GM19324 (cell line): Measurements from ENCODE around the gene UBTF.

Source experiments
- ATAC-seq: cut with Tn5 transposase; IDR thresholded peaks from one replicate; pipeline ENCODE4 v1.9.1; 2021; ENCODE audit warnings: mild to moderate bottlenecking, moderate library complexity; ENCODE audit not compliant: unreplicated experiment, low FRiP score

The UBTF gene, protein sequence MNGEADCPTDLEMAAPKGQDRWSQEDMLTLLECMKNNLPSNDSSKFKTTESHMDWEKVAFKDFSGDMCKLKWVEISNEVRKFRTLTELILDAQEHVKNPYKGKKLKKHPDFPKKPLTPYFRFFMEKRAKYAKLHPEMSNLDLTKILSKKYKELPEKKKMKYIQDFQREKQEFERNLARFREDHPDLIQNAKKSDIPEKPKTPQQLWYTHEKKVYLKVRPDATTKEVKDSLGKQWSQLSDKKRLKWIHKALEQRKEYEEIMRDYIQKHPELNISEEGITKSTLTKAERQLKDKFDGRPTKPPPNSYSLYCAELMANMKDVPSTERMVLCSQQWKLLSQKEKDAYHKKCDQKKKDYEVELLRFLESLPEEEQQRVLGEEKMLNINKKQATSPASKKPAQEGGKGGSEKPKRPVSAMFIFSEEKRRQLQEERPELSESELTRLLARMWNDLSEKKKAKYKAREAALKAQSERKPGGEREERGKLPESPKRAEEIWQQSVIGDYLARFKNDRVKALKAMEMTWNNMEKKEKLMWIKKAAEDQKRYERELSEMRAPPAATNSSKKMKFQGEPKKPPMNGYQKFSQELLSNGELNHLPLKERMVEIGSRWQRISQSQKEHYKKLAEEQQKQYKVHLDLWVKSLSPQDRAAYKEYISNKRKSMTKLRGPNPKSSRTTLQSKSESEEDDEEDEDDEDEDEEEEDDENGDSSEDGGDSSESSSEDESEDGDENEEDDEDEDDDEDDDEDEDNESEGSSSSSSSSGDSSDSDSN

DNA sequence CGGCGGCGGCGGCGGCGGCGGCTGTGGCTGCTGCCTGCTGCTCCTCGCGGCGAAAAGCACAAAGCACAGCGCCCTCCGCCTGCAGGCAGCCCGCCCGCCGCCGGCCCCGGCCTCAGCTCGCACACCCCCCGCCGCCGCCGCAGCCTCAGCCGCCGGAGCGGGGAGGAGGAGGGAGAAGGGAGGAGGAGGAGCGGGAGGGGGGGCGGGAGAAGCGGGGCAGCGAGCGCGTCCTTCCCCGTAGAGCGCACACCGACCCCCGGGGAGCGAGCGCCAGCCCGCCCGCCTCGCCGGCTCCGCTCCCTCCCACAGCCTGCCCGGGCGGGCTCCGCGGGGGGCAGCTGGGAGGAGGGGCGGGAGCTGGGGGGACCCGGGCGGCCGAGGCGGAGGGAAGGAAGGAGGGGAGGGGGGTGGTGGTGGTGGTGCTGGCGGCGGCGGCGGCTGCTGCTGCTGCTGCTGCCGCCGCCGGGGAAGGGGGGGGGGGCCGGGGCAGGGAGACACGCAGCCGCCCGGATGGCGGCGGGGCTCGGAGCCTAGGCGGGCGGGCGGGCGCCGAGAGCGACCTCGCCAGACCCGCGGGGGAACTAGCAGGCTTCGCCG is at the start of gene UBTF:
UBTF (minus strand) TSS at position 60 of the 597 bp plus-strand sequence. CDS start 1,446 bp downstream, outside the sequence.
- peak; percentile 13 for ATAC-seq

DNA sequence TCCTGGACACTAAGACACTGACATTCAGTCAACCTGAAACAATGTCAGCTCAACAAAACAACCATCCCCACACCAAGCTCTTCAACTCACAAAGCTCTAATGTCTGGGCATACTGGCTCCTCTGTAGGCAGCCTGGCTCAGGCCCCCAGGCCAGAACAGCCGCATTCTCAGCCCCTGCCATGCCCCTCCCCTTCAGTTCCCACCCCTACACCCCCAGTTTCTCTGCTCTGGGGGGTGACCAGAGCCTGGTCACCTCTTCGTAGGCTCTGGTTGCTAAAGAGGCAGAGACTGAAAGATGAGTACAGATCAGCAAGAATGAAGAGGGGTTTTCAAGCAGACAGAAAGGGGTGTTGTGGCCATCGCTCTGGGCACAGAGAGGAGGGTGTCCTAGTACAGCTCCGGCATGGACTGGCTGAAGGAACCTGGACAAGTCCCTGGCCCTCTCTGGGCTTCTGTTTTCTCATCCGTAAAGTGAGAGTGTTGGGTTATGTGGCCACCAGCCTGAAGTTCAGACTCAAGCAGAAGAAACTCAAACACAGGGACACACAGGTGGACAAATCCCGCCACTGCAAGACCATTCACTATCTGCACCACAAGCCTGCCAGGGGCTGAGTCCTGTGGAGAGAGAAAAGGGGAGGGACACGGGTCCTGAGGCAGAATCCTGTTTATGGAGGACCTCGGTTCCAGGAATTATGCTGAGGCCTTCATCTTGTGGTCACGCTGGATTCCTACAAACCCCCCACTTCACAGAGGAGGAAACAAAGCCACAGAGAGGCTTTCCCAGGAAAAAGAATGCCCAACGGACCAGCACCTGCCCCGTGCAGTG is 49.4 kb upstream of the UBTF start:
- no peak for ATAC-seq

DNA sequence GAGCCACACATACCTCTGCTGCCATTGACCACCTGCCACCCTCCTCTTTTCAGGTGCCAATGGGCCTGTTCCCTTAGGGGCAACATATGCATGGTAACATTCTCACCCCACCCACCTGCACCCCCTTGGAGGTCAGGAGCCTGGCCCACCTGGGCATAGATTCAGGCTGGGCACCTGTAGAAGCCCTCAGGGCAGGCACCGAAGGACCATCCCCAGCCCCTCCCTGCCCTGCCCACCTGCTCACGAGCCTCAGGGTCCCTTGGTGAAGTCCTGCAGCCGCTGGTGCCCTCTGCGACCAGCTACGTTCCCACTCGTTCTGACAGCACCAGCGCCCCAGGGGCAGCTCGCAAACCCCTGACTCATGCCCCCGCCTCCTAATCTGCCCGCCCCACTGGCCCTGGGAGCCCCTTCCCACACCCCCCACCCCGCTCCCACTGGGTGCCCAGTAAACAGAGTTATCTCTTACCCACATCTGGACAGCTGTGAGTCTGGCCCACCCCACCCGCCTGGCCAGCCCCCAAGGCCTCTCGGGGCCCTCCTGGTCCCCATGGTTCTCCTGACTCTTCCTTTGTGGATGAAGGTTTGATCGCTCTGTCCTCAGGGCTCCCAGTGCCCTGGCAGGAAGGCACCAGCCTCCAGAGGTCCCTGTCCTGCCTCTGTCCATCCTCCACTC is 48.5 kb upstream of the UBTF start, which contains the start of gene SLC4A1:
SLC4A1 (minus strand) TSS at position 318 of the 673 bp plus-strand sequence. CDS start 5,269 bp downstream, outside the sequence.
- ATAC-seq, result no peak

DNA sequence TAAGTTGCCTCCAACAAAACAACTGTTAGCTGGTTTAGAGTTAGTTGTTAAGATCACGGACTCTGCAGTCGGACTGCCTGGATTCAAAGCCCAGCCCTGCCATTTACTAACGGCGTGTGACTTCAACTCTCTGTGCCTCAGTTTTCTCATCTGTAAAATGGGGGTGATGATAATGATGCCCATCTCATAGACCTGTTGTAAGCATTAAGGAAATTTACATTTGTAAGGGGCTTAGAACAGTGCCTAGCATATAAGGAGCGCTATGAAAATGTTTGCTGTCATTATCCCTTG is 47.6 kb upstream of the UBTF start:
- no peak for ATAC-seq

DNA sequence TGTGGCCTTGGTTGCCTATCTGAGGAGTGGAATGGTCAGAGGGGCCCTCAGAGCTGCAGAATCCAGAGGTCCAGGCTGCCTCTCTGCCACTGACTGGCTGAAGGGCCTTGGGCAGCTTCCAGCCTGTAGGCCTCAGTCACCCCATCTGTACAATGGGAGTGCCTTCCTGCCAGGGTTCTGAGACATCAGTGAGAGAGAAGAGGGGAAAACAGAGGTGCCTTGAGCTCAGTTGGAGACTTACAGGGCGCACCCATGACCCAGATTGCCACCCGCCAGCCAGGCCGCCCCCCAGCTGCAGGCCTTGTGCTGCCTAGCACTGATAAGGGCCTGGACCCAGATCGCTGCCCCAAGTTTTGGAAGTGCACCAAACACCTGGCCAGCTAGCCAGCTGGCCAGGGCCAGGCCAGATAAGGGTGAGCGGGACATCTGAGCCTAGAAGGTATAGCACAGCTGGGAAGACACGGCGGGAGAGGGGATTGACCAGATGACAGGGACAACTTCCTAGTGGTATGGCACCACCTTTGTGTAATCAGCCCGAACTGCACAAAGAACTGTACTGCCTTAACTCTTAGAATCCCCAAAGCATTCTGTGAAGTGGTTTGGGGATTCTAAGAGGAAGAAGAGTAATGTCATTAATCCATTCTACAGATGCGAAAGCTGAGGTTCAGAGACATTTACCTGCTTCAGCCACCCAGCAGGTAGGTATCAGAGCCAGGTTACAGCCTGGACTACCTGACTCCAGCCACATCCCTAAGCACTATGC is 47.1 kb upstream of the UBTF start:
- ATAC-seq, result no peak

DNA sequence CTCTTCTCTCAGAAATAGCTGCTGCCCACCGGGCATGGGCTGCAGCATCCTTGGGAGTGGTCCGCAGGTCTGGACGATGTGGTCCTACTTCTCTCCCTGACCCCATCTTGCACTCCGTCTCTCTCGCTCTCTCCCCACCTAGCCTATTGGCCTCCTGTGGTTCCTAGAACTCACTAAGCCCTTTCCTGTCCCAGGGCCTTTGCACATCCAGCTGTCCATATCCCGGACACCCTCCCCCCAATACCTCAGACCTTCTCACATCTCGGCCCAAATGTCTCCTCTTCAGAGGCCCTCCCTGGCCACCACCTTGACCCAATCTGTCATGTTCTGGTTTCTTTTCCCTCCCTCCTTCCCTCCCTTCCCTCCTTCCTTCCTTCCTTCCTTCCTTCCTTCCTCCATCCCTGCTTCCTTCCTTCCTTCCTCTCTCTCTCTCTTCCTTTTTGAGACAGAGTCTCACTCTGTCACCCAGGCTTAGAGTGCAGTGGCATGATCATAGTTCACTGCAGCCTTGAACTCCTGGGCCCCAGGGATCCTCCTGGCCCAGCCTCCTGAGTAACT is 43.9 kb upstream of the UBTF start:
- ATAC-seq, result no peak

DNA sequence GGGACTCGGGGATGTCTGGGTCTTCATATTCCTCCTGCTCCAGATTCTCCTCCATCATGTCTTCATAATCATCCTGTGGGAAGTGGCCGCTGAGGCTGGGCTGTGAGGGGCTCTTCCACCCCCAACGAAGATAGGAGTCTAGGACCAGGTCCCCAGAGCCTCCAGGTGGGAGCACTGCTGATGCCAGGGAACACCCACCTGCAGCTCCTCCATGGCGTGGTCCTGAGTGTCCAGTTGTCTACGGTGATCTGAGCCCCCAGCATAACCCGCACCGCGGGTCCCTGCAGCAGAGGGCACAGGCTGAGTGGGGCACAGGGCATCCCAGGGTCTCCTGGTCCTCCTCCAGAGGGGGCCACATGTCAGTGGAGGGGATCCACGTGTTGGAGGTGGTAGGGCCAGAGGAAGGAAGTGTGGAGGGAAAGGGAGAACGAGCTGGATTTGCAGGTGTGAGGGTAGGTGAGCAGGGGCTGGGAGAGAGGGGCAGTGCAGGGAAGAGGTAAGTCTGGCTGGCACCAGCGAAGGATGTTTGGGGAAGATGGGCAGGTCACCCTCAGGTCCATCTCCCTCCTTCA is 43.3 kb upstream of the UBTF start:
- ATAC-seq, result no peak

DNA sequence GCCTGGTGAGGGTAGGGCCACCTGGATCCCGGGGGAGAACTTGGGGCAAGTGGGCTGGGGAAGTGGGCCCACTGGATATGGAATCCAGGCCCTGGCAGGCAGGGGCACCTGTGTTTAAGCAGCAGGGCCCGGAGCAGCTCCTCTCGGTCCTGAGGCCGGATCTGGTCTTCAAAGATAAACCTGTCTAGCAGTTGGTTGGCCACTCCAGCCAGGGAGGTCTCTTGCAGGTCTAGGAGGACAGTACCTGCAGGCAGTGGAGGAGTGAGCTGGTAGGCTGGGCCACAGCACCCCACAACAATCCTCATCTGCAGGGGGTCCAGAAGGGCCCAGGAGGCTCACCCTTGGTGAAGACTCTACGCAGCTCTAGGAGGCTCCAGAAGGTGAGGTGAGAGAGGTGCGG is 40.8 kb upstream of the UBTF start:
- ATAC-seq, result no peak

DNA sequence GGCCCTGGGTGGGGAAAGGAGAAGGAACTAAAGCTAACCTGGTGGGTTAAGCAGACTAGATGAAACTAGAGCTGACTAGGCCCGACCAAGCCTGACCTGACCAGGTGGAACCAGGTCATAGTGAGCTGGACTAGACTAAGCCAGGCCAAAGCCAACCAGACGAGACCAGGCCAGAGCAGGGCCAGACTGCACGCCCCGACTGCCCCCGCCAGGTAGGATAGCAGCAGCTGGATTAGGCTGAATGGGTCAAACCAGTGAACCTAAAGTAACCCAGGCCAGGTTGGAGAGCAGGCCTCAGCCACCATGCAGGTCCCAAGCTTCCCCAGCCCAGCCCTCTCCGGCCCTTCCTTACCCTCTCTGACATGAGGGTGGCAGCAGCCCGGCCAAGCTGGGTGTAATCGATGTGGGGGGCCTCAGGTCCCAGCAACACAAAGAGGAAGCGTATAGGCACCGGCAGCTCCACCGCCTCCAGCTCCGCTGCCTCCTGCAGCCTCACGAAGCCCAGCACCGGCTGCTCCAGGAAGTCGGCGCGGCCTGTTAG is 39.4 kb upstream of the UBTF start:
- no peak for ATAC-seq

DNA sequence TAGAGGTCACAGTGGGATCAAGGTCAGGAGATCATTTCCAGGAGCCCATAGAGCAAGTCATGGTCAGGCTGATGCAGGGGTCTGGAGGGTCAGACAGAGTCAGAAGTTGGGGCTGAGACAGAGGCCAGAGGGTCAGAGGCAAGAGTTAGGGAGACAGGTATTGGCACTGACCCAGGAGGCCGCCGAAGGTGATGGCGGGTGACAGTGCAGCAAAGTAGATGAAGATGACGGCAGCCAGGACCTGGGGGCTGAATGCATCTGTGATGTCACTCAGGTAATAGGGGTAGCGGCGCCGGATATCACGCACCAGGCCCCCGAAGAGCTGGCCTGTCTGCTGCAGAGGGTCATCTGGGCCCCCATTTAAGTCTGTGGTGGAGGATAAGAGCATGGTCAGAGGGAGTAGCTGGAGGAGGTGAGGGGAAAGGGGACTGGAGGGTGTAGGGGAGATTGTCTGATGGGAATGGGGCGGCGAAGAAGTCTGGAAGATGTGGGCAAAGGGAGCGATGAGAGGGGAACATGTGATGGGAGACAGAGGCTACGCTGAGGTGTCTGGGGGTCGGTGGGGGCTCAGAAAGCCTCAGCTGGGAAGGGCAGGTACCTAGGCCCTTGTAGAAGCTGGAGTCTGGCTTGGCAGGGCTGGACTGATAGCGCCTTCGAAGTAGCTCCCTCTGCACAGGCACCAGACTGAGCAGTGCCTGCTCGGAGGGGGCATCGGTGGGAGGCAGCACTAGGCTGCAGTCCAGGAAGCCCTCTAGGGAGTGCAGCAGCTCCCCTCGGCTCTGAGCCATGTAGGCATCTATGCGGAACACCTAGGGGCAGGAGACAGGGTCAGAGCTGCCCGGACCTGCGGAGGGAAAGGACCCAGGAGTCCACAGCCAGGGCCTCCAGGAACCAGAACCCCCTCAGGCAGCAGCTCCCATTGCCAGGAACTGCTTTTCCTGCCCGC is 38.6 kb upstream of the UBTF start:
- no peak for ATAC-seq

DNA sequence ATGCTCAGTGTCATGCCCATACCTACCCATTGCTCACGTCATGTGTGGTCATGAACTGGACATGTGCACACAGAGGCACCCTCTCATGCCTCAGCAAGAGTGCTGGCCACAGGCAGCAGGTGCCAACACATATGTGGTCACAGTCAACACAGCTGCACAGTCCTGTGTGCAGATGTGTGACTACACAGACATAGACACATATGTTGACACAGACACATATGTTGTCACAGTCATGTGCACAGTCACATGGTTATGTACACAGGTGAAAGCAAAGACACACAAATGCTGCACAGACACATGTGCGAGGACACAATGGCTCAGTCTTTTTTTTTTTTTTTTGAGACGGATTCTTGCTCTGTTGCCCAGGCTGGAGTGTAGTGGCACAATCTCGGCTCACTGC is 37.2 kb upstream of the UBTF start:
- no peak for ATAC-seq

DNA sequence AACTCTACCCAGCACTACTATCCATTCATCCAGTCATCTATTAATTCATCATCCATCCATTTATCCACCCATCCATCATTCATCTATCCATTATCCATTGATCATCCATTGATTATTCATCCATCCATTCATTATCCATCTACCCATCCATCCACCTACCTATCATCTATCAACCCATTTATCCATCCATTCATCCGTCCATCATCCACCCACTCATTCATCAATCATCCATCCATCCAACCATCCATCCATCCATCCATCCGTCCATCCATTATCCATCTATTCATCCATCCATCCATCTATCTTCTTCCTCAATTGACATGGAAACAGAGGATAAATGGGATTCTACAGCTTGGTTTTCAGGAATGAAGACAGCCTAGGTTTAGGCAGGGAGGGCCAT is 36.4 kb upstream of the UBTF start:
- ATAC-seq, result no peak

DNA sequence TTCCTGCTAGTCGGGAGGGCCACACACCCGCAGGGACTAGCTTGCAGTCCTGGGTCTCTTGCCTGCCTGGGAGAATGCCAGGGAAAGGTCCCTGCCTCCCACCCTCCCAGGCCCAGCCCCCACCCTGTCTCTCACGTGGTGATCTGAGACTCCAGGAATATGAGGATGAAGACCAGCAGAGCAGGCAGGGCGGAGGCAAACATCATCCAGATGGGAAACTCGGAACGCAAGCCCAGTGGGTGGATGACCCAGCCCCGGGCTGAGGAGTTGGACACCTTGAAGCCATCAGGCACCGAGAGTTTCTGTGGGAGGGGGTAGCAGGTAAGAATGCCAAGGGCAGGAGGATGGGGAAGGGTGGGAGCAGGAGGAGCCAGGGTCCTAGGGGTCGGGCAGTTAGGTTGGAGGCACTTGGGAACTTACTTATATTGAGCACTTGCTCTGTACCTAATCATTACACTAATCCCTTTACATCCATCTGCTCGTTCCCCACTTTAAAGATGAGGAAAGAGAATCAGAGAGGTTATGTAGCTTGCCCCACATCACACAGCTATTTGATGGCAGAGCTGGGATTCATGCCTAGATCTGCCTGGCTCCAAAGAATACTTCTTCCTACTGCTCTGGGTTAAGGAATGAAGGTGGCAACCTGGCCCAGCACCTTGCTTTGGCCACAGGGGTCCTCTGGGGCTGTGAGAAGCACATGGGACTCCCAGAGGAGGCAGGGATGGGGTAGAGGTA is 35.1 kb upstream of the UBTF start:
- no peak for ATAC-seq

DNA sequence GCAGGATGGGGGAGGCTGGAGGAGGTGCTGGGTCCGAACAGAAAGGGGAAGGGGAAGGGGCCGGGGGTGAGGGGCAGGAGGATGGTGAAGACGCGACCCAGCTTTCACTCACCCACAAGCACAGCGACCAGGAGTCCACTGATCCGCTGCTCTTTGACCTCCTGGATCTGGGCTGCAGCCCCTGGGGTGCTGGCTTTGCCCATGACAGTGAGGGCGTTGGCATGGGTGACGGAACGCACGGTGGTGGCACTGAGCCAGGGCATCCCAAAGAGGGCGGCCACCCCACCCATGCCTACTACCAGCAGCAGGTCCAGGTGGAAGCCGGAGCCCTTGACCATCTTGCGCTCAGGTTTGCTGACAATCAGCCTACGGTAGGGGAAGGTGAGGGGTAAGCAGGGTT is 33.5 kb upstream of the UBTF start:
- no peak for ATAC-seq

DNA sequence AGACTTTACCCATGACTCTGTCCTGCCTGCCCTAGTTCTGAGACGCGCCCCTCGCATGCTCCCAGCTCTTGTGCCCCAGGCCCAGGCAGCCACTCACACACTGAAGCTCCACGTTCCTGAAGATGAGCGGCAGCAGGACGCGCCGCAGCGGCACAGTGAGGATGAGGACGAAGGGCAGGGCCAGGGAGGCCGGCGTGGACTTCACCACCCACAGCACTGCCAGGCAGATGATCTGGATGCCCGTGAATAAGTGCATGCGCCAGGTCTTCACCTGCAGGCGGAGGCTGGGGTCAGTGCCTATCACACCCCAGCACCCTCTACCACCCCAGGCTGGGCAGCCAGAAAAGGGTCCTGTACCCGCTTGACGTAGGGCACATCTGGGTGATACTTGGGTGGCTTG is 31.6 kb upstream of the UBTF start:
- no peak for ATAC-seq

DNA sequence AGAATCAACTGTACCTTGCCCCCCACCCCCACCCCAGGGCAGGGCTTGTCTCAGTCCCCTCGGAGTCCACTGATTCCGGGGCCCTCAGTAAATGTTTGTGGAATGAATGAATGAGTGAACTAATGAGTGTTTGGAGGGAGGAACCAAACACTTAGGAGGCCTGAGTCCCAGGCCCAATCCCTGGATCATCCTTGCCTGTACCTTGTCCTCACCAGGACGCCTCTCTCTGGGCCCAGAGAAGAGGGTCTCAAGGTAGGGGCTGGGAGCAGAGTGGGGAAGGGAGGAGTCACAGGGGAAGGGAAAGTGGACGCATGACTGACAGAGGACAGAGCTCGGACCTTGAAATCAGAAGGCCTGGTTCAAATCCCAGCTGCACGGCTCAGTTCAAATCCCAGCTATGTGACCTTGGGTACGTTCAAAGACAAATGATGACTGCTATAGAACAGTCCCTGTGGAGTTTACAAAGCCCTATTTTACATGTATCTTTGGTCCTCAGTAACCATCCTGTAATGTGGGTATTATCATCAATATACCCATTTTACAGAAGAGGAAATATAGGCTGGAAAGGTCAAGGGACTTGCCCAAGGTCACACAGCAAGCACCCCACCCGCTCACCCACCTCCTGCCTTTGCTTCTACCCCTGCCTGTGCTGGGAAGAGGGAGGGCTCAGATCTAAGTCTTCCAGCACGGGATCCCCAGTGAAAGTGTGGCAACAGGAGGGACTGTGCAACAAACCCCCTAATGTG is 30.2 kb upstream of the UBTF start:
- ATAC-seq, result no peak
